Measurements from ENCODE around the gene SH3RF3. TPM values are rescaled to one million over a fixed set of nuclear protein-coding genes. Genes with fewer than 3 reads are reported as not detected.
A peak's percentile ranks its signal among the peaks of the same experiment; 100 is the strongest.

SH3RF3 gene
- total RNA-seq, 1 experiment from 2014 or later, result 1.0 TPM

- ATAC-seq (peak; percentile 85), DNase-seq (ENCODE audit: low spot score) (peak; percentile 34)
- Mint-ChIP-seq H3K4me1 (no peaks in the 10 kb centered on the region), H3K4me3 (no peak overlapping the region), H3K27ac (no peak overlapping the region), H3K36me3 (no peaks in the 10 kb centered on the region), H3K27me3 (ENCODE audit: low read depth) (no peaks in the 10 kb centered on the region), H3K9me3 (no peaks in the 10 kb centered on the region)
- ChIA-PET POLR2A (no interaction called here), CTCF (interaction anchor here (0.6 to 1.0 kb wide), 4 partner anchors 11 to 229 kb away, joined by 3 read pairs; no protein-coding TSS in a partner anchor)
- TF ChIP-seq IRF2 (CRISPR knock-in tag; IDR thresholded peaks at IDR 0.05; ENCODE audit: borderline replicate concordance, low read depth), result no peak
- no peak for TF ChIP-seq ETV6 (CRISPR knock-in tag; IDR thresholded peaks at IDR 0.05)
- TF ChIP-seq HMGA2 (CRISPR knock-in tag; IDR thresholded peaks at IDR 0.05), result no peak
- TF ChIP-seq ZNF121 (CRISPR knock-in tag; IDR thresholded peaks at IDR 0.05), result no peak
- TF ChIP-seq MXD4 (CRISPR knock-in tag; IDR thresholded peaks at IDR 0.05; ENCODE audit: borderline replicate concordance), result no peak
- TF ChIP-seq JUN (CRISPR knock-in tag; IDR thresholded peaks at IDR 0.05), result no peak
- no peak for TF ChIP-seq ELF4 (CRISPR knock-in tag; IDR thresholded peaks at IDR 0.05; ENCODE audit: low read depth)
- no peak for TF ChIP-seq ERG (CRISPR knock-in tag; IDR thresholded peaks at IDR 0.05)
- TF ChIP-seq, protein P1, sequence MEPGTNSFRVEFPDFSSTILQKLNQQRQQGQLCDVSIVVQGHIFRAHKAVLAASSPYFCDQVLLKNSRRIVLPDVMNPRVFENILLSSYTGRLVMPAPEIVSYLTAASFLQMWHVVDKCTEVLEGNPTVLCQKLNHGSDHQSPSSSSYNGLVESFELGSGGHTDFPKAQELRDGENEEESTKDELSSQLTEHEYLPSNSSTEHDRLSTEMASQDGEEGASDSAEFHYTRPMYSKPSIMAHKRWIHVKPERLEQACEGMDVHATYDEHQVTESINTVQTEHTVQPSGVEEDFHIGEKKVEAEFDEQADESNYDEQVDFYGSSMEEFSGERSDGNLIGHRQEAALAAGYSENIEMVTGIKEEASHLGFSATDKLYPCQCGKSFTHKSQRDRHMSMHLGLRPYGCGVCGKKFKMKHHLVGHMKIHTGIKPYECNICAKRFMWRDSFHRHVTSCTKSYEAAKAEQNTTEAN (CRISPR knock-in tag; IDR thresholded peaks at IDR 0.05), result no peak
- TF ChIP-seq, protein P2, sequence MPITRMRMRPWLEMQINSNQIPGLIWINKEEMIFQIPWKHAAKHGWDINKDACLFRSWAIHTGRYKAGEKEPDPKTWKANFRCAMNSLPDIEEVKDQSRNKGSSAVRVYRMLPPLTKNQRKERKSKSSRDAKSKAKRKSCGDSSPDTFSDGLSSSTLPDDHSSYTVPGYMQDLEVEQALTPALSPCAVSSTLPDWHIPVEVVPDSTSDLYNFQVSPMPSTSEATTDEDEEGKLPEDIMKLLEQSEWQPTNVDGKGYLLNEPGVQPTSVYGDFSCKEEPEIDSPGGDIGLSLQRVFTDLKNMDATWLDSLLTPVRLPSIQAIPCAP (CRISPR knock-in tag; IDR thresholded peaks at IDR 0.05), result no peak
- no peak for TF ChIP-seq ATF2 (CRISPR knock-in tag; IDR thresholded peaks at IDR 0.05; ENCODE audit: borderline replicate concordance, low read depth)
- TF ChIP-seq, protein P3, sequence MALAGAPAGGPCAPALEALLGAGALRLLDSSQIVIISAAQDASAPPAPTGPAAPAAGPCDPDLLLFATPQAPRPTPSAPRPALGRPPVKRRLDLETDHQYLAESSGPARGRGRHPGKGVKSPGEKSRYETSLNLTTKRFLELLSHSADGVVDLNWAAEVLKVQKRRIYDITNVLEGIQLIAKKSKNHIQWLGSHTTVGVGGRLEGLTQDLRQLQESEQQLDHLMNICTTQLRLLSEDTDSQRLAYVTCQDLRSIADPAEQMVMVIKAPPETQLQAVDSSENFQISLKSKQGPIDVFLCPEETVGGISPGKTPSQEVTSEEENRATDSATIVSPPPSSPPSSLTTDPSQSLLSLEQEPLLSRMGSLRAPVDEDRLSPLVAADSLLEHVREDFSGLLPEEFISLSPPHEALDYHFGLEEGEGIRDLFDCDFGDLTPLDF (CRISPR knock-in tag; IDR thresholded peaks at IDR 0.05), result no peak
- TF ChIP-seq, protein P4, sequence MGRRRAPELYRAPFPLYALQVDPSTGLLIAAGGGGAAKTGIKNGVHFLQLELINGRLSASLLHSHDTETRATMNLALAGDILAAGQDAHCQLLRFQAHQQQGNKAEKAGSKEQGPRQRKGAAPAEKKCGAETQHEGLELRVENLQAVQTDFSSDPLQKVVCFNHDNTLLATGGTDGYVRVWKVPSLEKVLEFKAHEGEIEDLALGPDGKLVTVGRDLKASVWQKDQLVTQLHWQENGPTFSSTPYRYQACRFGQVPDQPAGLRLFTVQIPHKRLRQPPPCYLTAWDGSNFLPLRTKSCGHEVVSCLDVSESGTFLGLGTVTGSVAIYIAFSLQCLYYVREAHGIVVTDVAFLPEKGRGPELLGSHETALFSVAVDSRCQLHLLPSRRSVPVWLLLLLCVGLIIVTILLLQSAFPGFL (CRISPR knock-in tag; IDR thresholded peaks at IDR 0.05; ENCODE audit: borderline replicate concordance), result no peak
- no peak for TF ChIP-seq PRDM15 (CRISPR knock-in tag; IDR thresholded peaks at IDR 0.05)
- TF ChIP-seq FOXP1 (CRISPR knock-in tag; IDR thresholded peaks at IDR 0.05; ENCODE audit: borderline replicate concordance), result no peak
- TF ChIP-seq RORB (CRISPR knock-in tag; IDR thresholded peaks at IDR 0.05), result no peak
Measured at GRCh38 chr2:109423556-109424359, 294.8 kb downstream of the SH3RF3 start.

All from WTC11 (cell line).